BLaER1 treated with 17β-estradiol and CSF1 and Interleukin-3, amounts not matched to agents 10 nM and 100 nM (cell line): ENCODE measurements around the gene IQCK.
"Not testable (repeated sequence)": the region's sequence is repeated elsewhere in the genome, so short reads cannot be mapped to it uniquely, and the experiment has no call there.

Experiments used
- H3K27ac ChIP-seq, 11 experiments: shearing (Covaris generic); formaldehyde crosslinking; 2 replicates each; pipeline ENCODE4 v1.8.1; 2022
- H3K27me3 ChIP-seq, 11 experiments: shearing (Covaris generic); formaldehyde crosslinking; 2 replicates each; pipeline ENCODE4 v1.8.1; 2022
- H3K36me3 ChIP-seq, 11 experiments: shearing (Covaris generic); formaldehyde crosslinking; 2 replicates each; pipeline ENCODE4 v1.8.1; 2022
- H3K4me1 ChIP-seq, 10 experiments: shearing (Covaris generic); formaldehyde crosslinking; 2 replicates each; pipeline ENCODE4 v1.8.1; 2022
- H3K4me2 ChIP-seq, 11 experiments: shearing (Covaris generic); formaldehyde crosslinking; 2 replicates each; pipeline ENCODE4 v1.8.1; 2022
- H3K4me3 ChIP-seq, 10 experiments: shearing (Covaris generic); formaldehyde crosslinking; 2 replicates each; pipeline ENCODE4 v1.8.1; 2022
- H3K9ac ChIP-seq, 11 experiments: shearing (Covaris generic); formaldehyde crosslinking; 2 replicates each; pipeline ENCODE4 v1.8.1; 2022
- H3K9me3 ChIP-seq, 11 experiments: shearing (Covaris generic); formaldehyde crosslinking; replicated peaks in 1 of 11; 2 replicates each; pipeline ENCODE4 v1.8.1; 2022
- H4K20me1 ChIP-seq, 11 experiments: shearing (Covaris generic); formaldehyde crosslinking; 2 replicates each; pipeline ENCODE4 v1.8.1; 2022
- Cebpa-rat ChIP-seq, 11 experiments: shearing (Covaris generic); IDR thresholded peaks; 2 replicates each; pipeline ENCODE4 v1.8.1; 2022

The IQCK gene

DNA sequence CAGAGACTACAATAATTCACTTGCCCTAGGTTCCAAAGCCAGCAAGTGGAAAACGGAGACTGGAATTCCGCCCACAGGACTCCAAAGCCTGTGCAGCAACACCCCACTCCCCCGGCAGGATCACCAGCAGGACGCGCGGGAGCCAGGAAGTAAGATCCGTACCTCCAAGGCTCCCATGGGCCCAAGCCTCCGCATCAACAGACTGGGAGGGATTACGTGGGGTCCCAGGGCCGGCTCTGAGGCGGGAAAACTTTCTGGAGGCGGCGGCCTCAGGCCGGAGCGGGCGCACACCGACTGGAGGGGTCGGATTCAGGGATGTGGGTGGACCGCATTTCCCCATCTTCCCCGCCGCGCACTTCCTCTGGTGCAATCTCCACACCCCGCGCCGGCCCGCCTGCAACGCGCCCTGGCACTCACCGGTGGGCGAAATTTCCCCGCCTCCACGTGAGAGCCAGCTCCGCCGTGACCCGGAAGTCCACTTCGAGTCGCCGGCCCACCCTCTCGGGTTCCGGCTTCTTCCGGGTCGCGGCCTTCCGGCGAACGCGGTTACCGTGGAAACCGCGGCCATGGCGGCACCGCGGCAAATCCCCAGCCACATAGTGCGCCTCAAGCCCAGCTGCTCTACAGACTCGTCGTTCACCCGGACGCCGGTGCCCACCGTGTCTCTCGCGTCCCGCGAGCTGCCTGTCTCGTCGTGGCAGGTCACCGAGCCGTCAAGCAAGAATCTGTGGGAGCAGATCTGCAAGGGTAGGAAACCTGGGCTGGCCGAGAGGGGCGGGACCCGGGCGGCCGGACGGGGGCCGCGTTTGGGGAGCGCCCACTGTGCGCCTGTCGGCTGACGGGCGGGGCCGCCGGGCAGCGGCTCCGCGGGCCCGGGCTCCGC lies at the start of gene IQCK, which contains the start of gene KNOP1:
Gene IQCK, plus strand, starts transcription at position 531 of the 883 bp plus-strand sequence. Its CDS starts 36 bp downstream, at position 567.
Gene KNOP1, minus strand, starts transcription at position 487 of the 883 bp plus-strand sequence. CDS start 3,192 bp downstream, outside the sequence.
- Histone ChIP-seq H3K4me1 (peaks cover 25 to 55% (median 46%) of the 10 kb centered on the region in 10 experiments), H3K9ac (peak within 1 kb of the TSS; percentile 79 to 96 (median 88)), H3K36me3 (peaks cover 18 to 32% (median 22%) of the 10 kb centered on the region in 11 experiments), H3K4me3 (peak within 1 kb of the TSS; percentile 88 to 99 (median 94)), H3K27ac (peak within 1 kb of the TSS in 10 of 11 experiments; percentile 61 to 98 (median 90); a peak in 21 of 22 replicates), H4K20me1 (peaks cover 0 to 17% (median 3%) of the 10 kb centered on the region in 11 experiments; a peak in 9 of 22 replicates), H3K9me3 (no peaks in the 10 kb centered on the region), H3K27me3 (no peaks in the 10 kb centered on the region), H3K4me2 (peak within 1 kb of the TSS; percentile 81 to 96 (median 93))
- peak in 9 of 11 experiments; percentile 27 to 90 (median 65); a peak in 12 of 22 replicates for TF ChIP-seq Cebpa-rat (IDR thresholded peaks at IDR 0.05)

DNA sequence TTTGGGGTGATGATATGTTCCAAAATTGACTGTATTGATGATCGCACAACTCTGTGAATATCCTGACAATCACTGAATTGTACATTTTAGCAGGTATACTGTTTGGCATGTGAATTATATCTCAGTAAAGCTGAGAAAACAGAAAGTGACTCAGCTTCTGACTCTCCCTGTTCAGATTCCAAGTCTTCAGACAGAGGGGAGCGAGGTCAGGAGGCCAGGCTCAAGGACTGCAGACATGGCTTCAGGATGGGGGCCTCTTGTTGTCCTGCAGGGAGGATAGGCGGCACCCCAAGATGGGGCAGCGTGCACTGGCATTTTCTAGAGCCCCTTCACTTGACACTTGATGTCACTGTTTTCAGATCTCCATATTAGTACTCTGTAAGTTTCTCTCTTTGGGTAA lies 45.7 kb upstream of the IQCK start:
- Histone ChIP-seq H3K9me3 (no peaks in the 10 kb centered on the region), H3K27me3 (no peaks in the 10 kb centered on the region), H3K36me3 (peaks cover 0 to 76% (median 0%) of the 10 kb centered on the region in 11 experiments; a peak in 8 of 22 replicates), H3K9ac (no peak overlapping the region), H3K4me2 (no peak overlapping the region), H3K27ac (no peak overlapping the region), H4K20me1 (no peaks in the 10 kb centered on the region), H3K4me1 (no peaks in the 10 kb centered on the region), H3K4me3 (no peak overlapping the region)
- TF ChIP-seq Cebpa-rat (IDR thresholded peaks at IDR 0.05): no peak

- Histone ChIP-seq H3K27me3 (no peaks in the 10 kb centered on the region), H3K9me3 (no peaks in the 10 kb centered on the region)
- TF ChIP-seq Cebpa-rat (IDR thresholded peaks at IDR 0.05): no peak
Observed at GRCh38 chr16:19674485-19674884, 43.6 kb upstream of the IQCK start.

DNA sequence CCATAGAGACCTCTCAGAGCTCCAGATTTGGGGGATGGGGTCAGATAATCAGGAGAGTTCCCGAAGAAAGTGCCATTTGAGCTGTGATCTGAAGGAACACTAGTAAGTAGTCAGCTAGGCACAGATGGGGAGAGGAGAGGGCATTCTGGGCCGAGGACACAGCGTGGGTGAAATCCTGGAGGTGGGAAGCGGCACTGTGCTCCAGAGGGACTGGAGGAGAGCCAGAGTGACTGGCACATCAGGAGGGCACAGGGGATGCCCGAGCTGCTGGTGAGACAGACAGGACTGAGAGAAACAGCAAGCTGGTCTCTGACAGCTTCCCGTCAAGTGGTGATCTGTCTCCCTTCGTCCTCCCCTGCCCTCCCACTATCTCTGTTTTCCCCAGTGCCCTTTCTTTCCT lies 40.7 kb upstream of the IQCK start:
- H3K4me2 ChIP-seq: no peak overlapping the region
- no peaks in the 10 kb centered on the region for H3K9me3 ChIP-seq
- no peaks in the 10 kb centered on the region for H4K20me1 ChIP-seq
- no peak overlapping the region for H3K4me3 ChIP-seq
- no peak overlapping the region for H3K27ac ChIP-seq
- TF ChIP-seq Cebpa-rat (IDR thresholded peaks at IDR 0.05): no peak
- no peaks in the 10 kb centered on the region for H3K27me3 ChIP-seq
- no peak overlapping the region for H3K9ac ChIP-seq
- H3K36me3 ChIP-seq: peaks cover 0 to 54% (median under 1%) of the 10 kb centered on the region in 11 experiments; a peak in 8 of 22 replicates
- H3K4me1 ChIP-seq: no peaks in the 10 kb centered on the region

More at GRCh38 chr16:19674485-19674884, 43.6 kb upstream of the IQCK start:
- Histone ChIP-seq H3K27ac (no peak overlapping the region), H3K36me3 (peaks cover 0 to 63% (median 0%) of the 10 kb centered on the region in 11 experiments; a peak in 7 of 22 replicates), H3K4me2 (no peak overlapping the region), H4K20me1 (no peaks in the 10 kb centered on the region), H3K9ac (no peak overlapping the region), H3K4me3 (no peak overlapping the region), H3K4me1 (no peaks in the 10 kb centered on the region)

- Histone ChIP-seq H3K4me1 (no peaks in the 10 kb centered on the region), H3K27ac (no peak overlapping the region), H4K20me1 (no peaks in the 10 kb centered on the region), H3K9me3 (peaks cover 6 to 10% (median 7%) of the 10 kb centered on the region in 11 experiments; a peak in 18 of 22 replicates), H3K4me2 (no peak overlapping the region), H3K27me3 (no peaks in the 10 kb centered on the region), H3K4me3 (no peak overlapping the region), H3K9ac (no peak overlapping the region), H3K36me3 (peaks cover 7 to 63% (median 15%) of the 10 kb centered on the region in 11 experiments; a peak in 21 of 22 replicates)
- TF ChIP-seq Cebpa-rat (IDR thresholded peaks at IDR 0.05): no peak
Observed at GRCh38 chr16:19678804-19679203, 39.3 kb upstream of the IQCK start.

DNA sequence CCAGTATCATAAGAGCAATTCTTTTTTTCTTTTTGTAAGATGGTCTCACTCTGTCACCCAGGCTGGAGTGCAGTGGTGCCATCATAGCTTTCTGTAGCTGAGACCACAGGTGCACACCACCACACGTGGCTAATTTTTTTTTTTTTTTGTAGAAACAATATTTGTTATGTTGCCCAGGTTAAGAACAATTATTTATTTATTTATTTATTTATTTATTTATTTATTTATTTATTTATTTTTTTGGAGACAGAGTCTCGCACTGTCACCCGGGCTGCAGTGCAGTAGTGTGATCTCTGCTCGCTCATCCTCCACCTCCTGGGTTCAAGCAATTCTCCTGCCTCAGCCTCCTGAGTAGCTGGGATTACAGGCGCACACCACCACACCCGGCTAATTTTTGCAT lies 38.8 kb upstream of the IQCK start:
- not testable (repeated sequence) for H4K20me1 ChIP-seq, H3K4me3 ChIP-seq, H3K4me1 ChIP-seq, H3K9ac ChIP-seq, H3K27me3 ChIP-seq, H3K27ac ChIP-seq, H3K4me2 ChIP-seq
- H3K9me3 ChIP-seq: peaks cover 8 to 15% (median 11%) of the 10 kb centered on the region in 11 experiments; a peak in 21 of 22 replicates
- peaks cover 9 to 65% (median 20%) of the 10 kb centered on the region in 11 experiments for H3K36me3 ChIP-seq

DNA sequence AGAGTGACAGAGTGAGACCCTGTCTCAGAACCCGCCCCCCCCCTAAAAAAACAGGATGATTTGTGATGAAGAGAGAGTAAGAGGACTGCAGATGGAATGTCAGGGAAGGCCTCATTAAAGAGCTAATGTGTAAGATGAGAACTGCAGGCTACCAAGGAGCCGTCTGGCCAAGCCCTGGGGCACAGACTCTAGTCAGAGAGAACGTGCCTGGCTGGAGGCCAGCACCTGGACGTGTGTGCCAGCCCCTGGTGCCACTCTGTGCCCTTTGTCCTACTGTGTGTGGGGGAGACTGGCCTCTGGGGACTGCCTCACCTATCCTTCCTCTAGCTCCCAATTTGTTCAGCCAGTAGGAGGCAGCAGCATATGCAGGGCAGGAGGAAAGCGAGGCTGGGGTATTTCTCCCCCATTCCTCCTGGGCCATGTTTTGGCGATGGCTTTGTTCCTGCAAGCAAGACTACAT lies 37.2 kb upstream of the IQCK start:
- Histone ChIP-seq H3K27me3 (no peaks in the 10 kb centered on the region), H3K9me3 (peaks cover 20 to 27% (median 24%) of the 10 kb centered on the region in 11 experiments), H3K27ac (no peak overlapping the region), H3K36me3 (peaks cover 18 to 70% (median 34%) of the 10 kb centered on the region in 11 experiments), H4K20me1 (no peaks in the 10 kb centered on the region), H3K4me3 (no peak overlapping the region), H3K4me1 (no peaks in the 10 kb centered on the region), H3K9ac (no peak overlapping the region), H3K4me2 (no peak overlapping the region)
- TF ChIP-seq Cebpa-rat (IDR thresholded peaks at IDR 0.05): no peak

- H3K4me3 ChIP-seq: no peak overlapping the region
- no peak overlapping the region for H3K9ac ChIP-seq
- no peak overlapping the region for H3K4me2 ChIP-seq
- H3K27ac ChIP-seq: no peak overlapping the region
- H3K36me3 ChIP-seq: peaks cover 18 to 71% (median 34%) of the 10 kb centered on the region in 11 experiments
- H3K9me3 ChIP-seq: peaks cover 20 to 27% (median 24%) of the 10 kb centered on the region in 11 experiments
- no peaks in the 10 kb centered on the region for H4K20me1 ChIP-seq
- no peaks in the 10 kb centered on the region for H3K27me3 ChIP-seq
- no peaks in the 10 kb centered on the region for H3K4me1 ChIP-seq
- TF ChIP-seq Cebpa-rat (IDR thresholded peaks at IDR 0.05): no peak
Observed at GRCh38 chr16:19681637-19682036, 36.4 kb upstream of the IQCK start.
